Thyroid gland (tissue), 4 donors: ENCODE data around the gene IQSEC2.

Experiments
- CTCF ChIP-seq, 6 experiments: fragments of 200-600 bp in 3 of 6; fragments of 450-650 bp in 3 of 6; sonication (generic) in 3 of 6; IDR thresholded peaks; one replicate each; pipeline ENCODE4 v1.5.1; 2016 to 2019; ENCODE audit warnings: antibody characterized with exemption in 6 of 6, mild to moderate bottlenecking in 2 of 6, inconsistent platforms in 1 of 6, moderate library complexity in 1 of 6
- POLR2A ChIP-seq, 2 donors: fragments of 450-650 bp; IDR thresholded peaks; one replicate each; pipeline ENCODE4 v1.6.1; 2017; ENCODE audit warnings: antibody characterized with exemption in 2 of 2, mild to moderate bottlenecking in 2 of 2, moderate library complexity in 1 of 2

- no peak for TF ChIP-seq CTCF (IDR thresholded peaks at IDR 0.05)
- TF ChIP-seq POLR2A (IDR thresholded peaks at IDR 0.05), result no peak
These were observed 51.3 kb downstream of the IQSEC2 start for GRCh38 chrX:53230116-53230515.
